HG03521 (cell line): ENCODE results near the gene ATF7.
"Not testable (repeated sequence)": the region's sequence is repeated elsewhere in the genome, so short reads cannot be mapped to it uniquely, and the experiment has no call there.

Source experiments
- ATAC-seq: cut with Tn5 transposase; IDR thresholded peaks from one replicate; pipeline ENCODE4 v1.9.1; 2021; ENCODE audit warnings: mild to moderate bottlenecking, moderate library complexity; ENCODE audit not compliant: unreplicated experiment

Gene ATF7

GRCh38 chr12:53625946-53626701 lies at the start of gene ATF7:
ATF7 (minus strand) TSS chr12:53626382; CDS start chr12:53601000, 25,382 bp downstream.
- peak; percentile 94 for ATAC-seq

- ATAC-seq: no peak
Measured at GRCh38 chr12:53674977-53675700, 49.0 kb upstream of the ATF7 start.

GRCh38 chr12:53670971-53671370 lies 44.8 kb upstream of the ATF7 start:
- ATAC-seq: no peak

- ATAC-seq: no peak
Measured at GRCh38 chr12:53670308-53670707, 44.1 kb upstream of the ATF7 start.

GRCh38 chr12:53667080-53667479 lies 40.9 kb upstream of the ATF7 start:
- no peak for ATAC-seq

- ATAC-seq: no peak
Measured at GRCh38 chr12:53664936-53665335, 38.8 kb upstream of the ATF7 start.

GRCh38 chr12:53664191-53664590 lies 38.0 kb upstream of the ATF7 start:
- ATAC-seq: no peak

- no peak for ATAC-seq
Measured at GRCh38 chr12:53660041-53660440, 33.9 kb upstream of the ATF7 start.

- no peak for ATAC-seq
Measured at GRCh38 chr12:53659571-53659981, 33.4 kb upstream of the ATF7 start.

GRCh38 chr12:53659011-53659551 lies 32.9 kb upstream of the ATF7 start:
- ATAC-seq: no peak

- ATAC-seq: no peak
Measured at GRCh38 chr12:53657041-53657440, 30.9 kb upstream of the ATF7 start.

- no peak for ATAC-seq
Measured at GRCh38 chr12:53653595-53653994, 27.4 kb upstream of the ATF7 start.

GRCh38 chr12:53652366-53652765 lies 26.2 kb upstream of the ATF7 start:
- ATAC-seq: no peak

GRCh38 chr12:53651737-53652136 lies 25.6 kb upstream of the ATF7 start:
- no peak for ATAC-seq

- not testable (repeated sequence) for ATAC-seq
Measured at GRCh38 chr12:53646300-53646699, 20.1 kb upstream of the ATF7 start.

- no peak for ATAC-seq
Measured at GRCh38 chr12:53645165-53645564, 19.0 kb upstream of the ATF7 start.

- no peak for ATAC-seq
Measured at GRCh38 chr12:53644133-53644532, 18.0 kb upstream of the ATF7 start.

GRCh38 chr12:53643232-53643979 lies 17.2 kb upstream of the ATF7 start:
- ATAC-seq: no peak

- no peak for ATAC-seq
Measured at GRCh38 chr12:53638057-53638456, 11.9 kb upstream of the ATF7 start.

GRCh38 chr12:53636641-53637040 lies 10.5 kb upstream of the ATF7 start:
- no peak for ATAC-seq

- not testable (repeated sequence) for ATAC-seq
Measured at GRCh38 chr12:53635708-53636107, 9.5 kb upstream of the ATF7 start.
